ENCODE data around the gene MEMO1. TPM values are rescaled to one million over a fixed set of nuclear protein-coding genes. Genes with fewer than 3 reads are reported as not detected.
A peak's percentile ranks its signal among the peaks of the same experiment; 100 is the strongest.
"Not testable (repeated sequence)": the region's sequence is repeated elsewhere in the genome, so short reads cannot be mapped to it uniquely, and the experiment has no call there.

MEMO1 gene
- total RNA-seq, 1 donor from 2014 or later, result 52.3 TPM

DNA sequence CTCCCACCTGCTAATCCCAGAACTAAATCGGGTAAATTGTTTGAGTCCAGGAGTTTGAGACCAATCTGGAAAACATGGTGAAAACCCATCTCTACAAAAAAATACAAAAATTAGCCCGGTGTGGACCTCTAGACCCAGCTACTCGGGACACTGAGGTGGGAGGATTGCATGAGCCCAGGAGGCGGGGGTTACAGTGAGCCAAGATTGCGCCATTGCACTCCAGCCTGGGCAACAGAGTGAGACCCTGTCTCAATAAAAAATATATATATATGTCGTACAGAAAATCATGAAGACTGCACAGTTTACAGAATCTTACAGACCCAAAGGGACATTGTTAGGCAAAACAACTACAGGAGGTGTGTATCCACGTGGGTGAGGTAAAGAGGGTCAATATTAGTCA lies 32.8 kb upstream of the MEMO1 start:
- no peak overlapping the region for H3K4me3 Mint-ChIP-seq (ENCODE audit: low read depth)
- H3K9me3 Mint-ChIP-seq (ENCODE audit: low read depth), result no peaks in the 10 kb centered on the region
- DNase-seq (ENCODE audit: low spot score, unreplicated experiment), result no peak
- TF ChIP-seq, protein P1, sequence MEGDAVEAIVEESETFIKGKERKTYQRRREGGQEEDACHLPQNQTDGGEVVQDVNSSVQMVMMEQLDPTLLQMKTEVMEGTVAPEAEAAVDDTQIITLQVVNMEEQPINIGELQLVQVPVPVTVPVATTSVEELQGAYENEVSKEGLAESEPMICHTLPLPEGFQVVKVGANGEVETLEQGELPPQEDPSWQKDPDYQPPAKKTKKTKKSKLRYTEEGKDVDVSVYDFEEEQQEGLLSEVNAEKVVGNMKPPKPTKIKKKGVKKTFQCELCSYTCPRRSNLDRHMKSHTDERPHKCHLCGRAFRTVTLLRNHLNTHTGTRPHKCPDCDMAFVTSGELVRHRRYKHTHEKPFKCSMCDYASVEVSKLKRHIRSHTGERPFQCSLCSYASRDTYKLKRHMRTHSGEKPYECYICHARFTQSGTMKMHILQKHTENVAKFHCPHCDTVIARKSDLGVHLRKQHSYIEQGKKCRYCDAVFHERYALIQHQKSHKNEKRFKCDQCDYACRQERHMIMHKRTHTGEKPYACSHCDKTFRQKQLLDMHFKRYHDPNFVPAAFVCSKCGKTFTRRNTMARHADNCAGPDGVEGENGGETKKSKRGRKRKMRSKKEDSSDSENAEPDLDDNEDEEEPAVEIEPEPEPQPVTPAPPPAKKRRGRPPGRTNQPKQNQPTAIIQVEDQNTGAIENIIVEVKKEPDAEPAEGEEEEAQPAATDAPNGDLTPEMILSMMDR (IDR thresholded peaks at IDR 0.05; ENCODE audit: unreplicated experiment), result no peak
- peaks cover 8% of the 10 kb centered on the region for H3K4me1 Mint-ChIP-seq (ENCODE audit: low read depth)
- H3K27me3 Mint-ChIP-seq, result no peaks in the 10 kb centered on the region
- no peaks in the 10 kb centered on the region for H3K36me3 Mint-ChIP-seq (ENCODE audit: insufficient read depth)
- no peak overlapping the region for H3K27ac Mint-ChIP-seq

DNA sequence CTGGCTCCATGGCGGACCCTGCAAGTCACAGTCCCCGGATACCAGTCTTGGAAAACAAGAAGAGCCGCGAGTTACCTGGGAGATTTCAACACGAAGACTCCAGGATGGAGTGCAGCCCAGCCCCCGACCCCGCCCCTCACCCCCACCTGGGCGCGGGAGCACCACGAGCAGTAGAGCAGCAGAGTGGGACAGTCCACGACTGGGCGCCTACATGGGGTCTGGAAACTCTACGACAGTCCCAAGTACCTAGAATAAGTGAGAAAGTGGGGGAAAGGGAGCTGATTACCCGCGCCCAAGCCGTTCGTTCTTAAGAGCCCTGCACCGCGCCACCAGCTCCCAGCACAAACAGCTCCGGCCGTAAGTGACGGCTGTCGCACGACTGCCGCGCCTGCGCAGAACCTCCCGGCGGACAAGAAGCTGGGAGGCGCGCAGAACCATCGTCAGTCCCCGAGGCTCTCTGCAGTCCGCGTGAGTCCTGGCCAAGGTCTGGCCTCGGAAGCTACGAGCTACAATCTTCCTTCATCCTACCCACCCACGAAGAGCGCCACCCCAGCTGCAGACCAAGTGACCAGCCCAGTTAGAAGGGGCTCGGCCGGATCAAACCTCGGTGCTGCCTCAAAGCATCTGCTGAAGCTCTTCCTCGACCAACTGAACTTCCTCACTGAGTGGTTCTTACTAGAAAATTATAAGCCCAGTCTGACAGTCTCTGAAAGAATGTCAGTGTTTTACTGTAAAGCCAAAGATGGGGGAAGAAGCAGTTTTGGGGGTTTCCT lies 28.8 kb upstream of the MEMO1 start, which contains the start of gene DPY30:
Gene DPY30, minus strand, starts transcription at position 359 of the 773 bp plus-strand sequence. Its CDS starts 349 bp downstream, at position 10.
- peak; percentile 89 for DNase-seq (ENCODE audit: low spot score, unreplicated experiment)
- Mint-ChIP-seq H3K9me3 (ENCODE audit: low read depth) (no peaks in the 10 kb centered on the region), H3K27ac (peak within 1 kb of the TSS; percentile 95), H3K4me3 (ENCODE audit: low read depth) (peak within 1 kb of the TSS; percentile 97), H3K27me3 (no peaks in the 10 kb centered on the region), H3K4me1 (ENCODE audit: low read depth) (peaks cover 8% of the 10 kb centered on the region), H3K36me3 (ENCODE audit: insufficient read depth) (peaks cover 4% of the 10 kb centered on the region)
- TF ChIP-seq, protein P1 (IDR thresholded peaks at IDR 0.05; ENCODE audit: unreplicated experiment), result no peak

DNA sequence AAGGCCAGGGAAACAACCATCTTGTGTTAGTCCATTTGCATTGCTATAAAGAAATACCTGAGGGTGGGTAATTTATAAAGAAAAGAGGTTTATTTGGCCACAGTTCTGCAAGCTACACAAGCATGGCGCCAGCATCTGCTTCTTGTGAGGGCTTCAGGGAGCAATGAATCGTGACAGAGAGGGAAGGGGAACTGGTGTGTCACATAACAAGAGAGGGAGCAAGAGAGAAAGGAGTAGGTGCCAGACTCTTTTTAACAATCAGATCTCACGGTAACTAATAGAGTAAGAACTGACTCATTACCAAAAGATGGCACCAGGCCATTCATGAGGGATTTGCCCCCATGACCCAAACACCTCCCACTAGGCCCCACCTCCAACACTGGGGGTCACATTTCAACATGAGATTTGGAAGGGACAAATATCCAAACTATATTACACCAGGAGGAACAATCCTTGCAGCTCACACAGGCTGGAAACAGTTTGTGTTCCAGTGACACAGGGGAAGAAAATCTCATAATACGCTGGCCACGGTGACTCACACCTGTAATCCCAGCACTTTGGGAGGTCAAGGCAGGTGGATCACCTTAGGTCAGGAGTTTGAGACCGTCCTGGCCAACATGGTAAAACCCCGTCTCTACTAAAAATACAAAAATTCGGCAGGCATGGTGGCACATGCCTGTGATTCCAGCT lies 23.5 kb upstream of the MEMO1 start:
- DNase-seq (ENCODE audit: low spot score, unreplicated experiment); H3K4me1 Mint-ChIP-seq (ENCODE audit: low read depth); H3K9me3 Mint-ChIP-seq (ENCODE audit: low read depth); H3K27me3 Mint-ChIP-seq; H3K4me3 Mint-ChIP-seq (ENCODE audit: low read depth): not testable (repeated sequence)
- Mint-ChIP-seq H3K27ac (peak overlapping the region; percentile 81), H3K36me3 (ENCODE audit: insufficient read depth) (peaks cover 20% of the 10 kb centered on the region)

DNA sequence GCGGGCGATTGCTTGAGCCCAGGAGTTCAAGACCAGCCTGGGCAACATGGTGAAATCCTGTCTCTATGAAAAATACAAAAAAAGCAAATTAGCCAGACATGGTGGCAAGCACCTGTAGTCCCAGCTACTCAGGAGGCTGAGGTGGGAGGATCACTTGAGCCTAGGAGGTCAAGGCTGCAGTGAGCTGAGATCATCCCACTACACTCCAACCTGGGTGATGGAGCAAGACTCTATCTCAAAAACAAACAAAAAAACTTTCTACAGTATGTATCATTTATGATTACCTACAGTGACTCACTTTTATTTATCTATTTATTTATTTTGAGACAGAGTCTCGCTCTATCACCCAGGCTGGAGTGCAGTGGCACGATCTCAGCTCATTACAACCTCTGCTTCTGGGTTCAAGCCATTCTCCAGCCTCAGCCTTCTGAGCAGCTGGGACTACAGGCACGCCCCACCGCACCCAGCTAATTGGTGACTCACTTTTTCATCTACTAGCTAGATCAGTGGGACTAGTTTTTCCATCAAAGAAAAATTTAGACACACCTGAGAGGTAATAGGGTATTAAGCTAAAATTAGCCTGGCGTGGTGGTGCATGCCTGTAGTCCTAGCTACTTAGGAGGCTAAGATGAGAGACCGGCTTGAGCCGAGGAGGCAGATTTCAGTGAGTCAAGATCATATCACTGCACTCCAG lies 8.1 kb upstream of the MEMO1 start:
- not testable (repeated sequence) for H3K27me3 Mint-ChIP-seq; H3K9me3 Mint-ChIP-seq (ENCODE audit: low read depth); H3K27ac Mint-ChIP-seq; H3K4me3 Mint-ChIP-seq (ENCODE audit: low read depth); H3K4me1 Mint-ChIP-seq (ENCODE audit: low read depth); DNase-seq (ENCODE audit: low spot score, unreplicated experiment)
- H3K36me3 Mint-ChIP-seq (ENCODE audit: insufficient read depth), result peaks cover 12% of the 10 kb centered on the region

DNA sequence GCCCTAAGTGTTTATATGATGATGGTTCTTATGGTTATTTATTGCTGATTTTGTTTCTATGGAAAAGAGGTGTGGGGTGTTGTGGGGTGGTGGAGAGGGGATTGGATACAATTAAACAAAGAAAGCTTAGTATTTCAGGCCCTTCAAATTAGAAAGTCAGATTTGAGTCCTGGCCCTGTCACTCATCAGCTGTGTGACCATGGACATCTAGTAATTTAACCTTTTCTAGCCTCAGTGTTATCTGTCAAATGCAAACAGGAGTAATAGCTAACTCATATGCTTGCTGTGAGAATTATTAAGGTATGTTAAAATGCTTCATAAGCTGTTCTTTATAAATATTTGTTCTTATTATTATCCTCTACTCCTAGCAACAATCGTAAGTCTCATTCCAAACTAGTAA lies 2.1 kb upstream of the MEMO1 start:
- H3K27me3 Mint-ChIP-seq, result no peaks in the 10 kb centered on the region
- H3K36me3 Mint-ChIP-seq (ENCODE audit: insufficient read depth), result peaks cover 6% of the 10 kb centered on the region
- H3K27ac Mint-ChIP-seq, result no peak overlapping the region
- DNase-seq (ENCODE audit: low spot score, unreplicated experiment), result no peak
- peak overlapping the region; percentile 42 for H3K4me3 Mint-ChIP-seq (ENCODE audit: low read depth)
- TF ChIP-seq, protein P1 (IDR thresholded peaks at IDR 0.05; ENCODE audit: unreplicated experiment), result no peak
- no peaks in the 10 kb centered on the region for H3K9me3 Mint-ChIP-seq (ENCODE audit: low read depth)
- H3K4me1 Mint-ChIP-seq (ENCODE audit: low read depth), result peaks cover 13% of the 10 kb centered on the region

DNA sequence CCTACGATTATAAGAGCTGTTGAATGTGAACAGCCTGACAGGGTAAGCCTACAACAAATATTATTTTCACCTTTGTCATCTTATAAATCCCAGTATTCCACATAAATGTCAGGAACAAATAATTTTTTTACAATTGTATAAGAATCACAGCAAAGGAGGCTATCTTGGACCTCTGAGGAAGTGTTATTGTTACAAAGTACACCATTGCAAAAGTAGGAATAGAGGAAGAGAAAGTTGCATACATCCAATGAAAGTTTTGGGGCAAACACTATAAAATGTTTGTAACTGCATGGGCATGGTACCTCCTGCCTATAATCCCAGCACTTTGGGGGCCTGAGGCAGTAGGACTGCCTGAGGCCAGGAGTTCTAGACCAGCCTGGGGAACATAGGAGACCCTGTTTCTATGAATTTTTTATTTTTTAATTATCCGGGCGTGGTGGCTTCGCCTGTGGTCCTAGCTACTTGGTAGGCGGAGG lies 715 bp upstream of the MEMO1 start:
- Mint-ChIP-seq H3K9me3 (ENCODE audit: low read depth) (no peaks in the 10 kb centered on the region), H3K4me3 (ENCODE audit: low read depth) (peak overlapping the region; percentile 87), H3K4me1 (ENCODE audit: low read depth) (peaks cover 20% of the 10 kb centered on the region), H3K27ac (peak overlapping the region; percentile 93), H3K36me3 (ENCODE audit: insufficient read depth) (peaks cover 6% of the 10 kb centered on the region), H3K27me3 (no peaks in the 10 kb centered on the region)
- TF ChIP-seq, protein P1 (IDR thresholded peaks at IDR 0.05; ENCODE audit: unreplicated experiment), result no peak
- no peak for DNase-seq (ENCODE audit: low spot score, unreplicated experiment)

DNA sequence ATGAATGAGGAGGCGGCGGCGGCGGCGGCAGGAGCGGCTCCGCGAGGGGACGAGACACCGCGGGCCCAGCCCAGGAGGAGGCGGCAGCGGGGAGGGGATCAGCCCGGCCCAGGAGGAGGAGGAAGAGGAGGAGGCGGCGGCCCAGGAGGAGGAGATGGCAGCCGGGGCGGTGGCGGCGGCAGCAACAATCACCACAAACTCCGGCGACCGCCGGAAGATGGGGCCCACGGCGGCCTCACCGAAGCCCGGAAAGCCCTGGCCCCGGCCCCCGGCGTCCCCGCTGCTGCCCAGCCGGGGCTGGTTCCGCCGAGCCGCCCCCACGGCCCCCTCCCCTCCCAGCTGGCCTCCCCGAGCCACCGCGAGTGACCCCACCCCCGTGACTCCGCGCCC lies 533 bp downstream of the MEMO1 start:
- peak; percentile 30 for DNase-seq (ENCODE audit: low spot score, unreplicated experiment)
- H3K36me3 Mint-ChIP-seq (ENCODE audit: insufficient read depth); H3K9me3 Mint-ChIP-seq (ENCODE audit: low read depth); H3K27ac Mint-ChIP-seq; H3K27me3 Mint-ChIP-seq: not testable (repeated sequence)
- H3K4me1 Mint-ChIP-seq (ENCODE audit: low read depth), result peaks cover 27% of the 10 kb centered on the region
- H3K4me3 Mint-ChIP-seq (ENCODE audit: low read depth), result peak overlapping the region; percentile 58
